Fibroblast of lung (primary cell): Measurements from ENCODE around the gene INPP5A. TPM values are rescaled to one million over a fixed set of nuclear protein-coding genes. Genes with fewer than 3 reads are reported as not detected.

Experiments
- DNase-seq, 2 donors: peaks; one replicate each; pipeline versions ENCODE4 v3.0.0 to v3.0.0-alpha.2; 2010; ENCODE audit warnings: low read depth in 2 of 2
- H2AFZ ChIP-seq: 2 replicates; pipeline ENCODE4 v1.5.1; 2012; ENCODE audit warnings: low read length, control low read depth, inconsistent platforms
- H3K27ac ChIP-seq: 2 replicates; pipeline ENCODE4 v1.5.1; 2011; ENCODE audit warnings: low read length, control low read depth; ENCODE audit not compliant: insufficient read depth
- H3K27me3 ChIP-seq: 2 replicates; pipeline ENCODE4 v1.5.1; 2011; ENCODE audit warnings: mild to moderate bottlenecking, low read length; ENCODE audit not compliant: control insufficient read depth, insufficient read depth
- H3K36me3 ChIP-seq: 2 replicates; pipeline ENCODE4 v1.5.1; 2011; ENCODE audit warnings: low read length; ENCODE audit not compliant: control insufficient read depth, insufficient read depth
- H3K4me1 ChIP-seq: 2 replicates; pipeline ENCODE4 v1.5.1; 2011; ENCODE audit warnings: low read length; ENCODE audit not compliant: control insufficient read depth, insufficient read depth; ENCODE audit errors: extremely low read depth
- H3K4me2 ChIP-seq: 2 replicates; pipeline ENCODE4 v1.5.1; 2011; ENCODE audit warnings: low read length, control low read depth; ENCODE audit not compliant: insufficient read depth; ENCODE audit errors: extremely low read depth
- H3K4me3 ChIP-seq, 4 experiments: fragments of 200-600 bp in 1 of 4; sonication (generic) in 1 of 4; replicated peaks in 1 of 4; 2 replicates each; pipeline ENCODE4 v1.5.1; 2011 to 2016; ENCODE audit warnings: low read length in 4 of 4, low read depth in 3 of 4, mild to moderate bottlenecking in 3 of 4, control low read depth in 2 of 4, inconsistent platforms in 1 of 4, mixed read lengths in 1 of 4; ENCODE audit not compliant: insufficient read depth in 1 of 4; ENCODE audit errors: control extremely low read depth in 1 of 4
- H3K79me2 ChIP-seq: 2 replicates; pipeline ENCODE4 v1.5.1; 2012; ENCODE audit warnings: mild to moderate bottlenecking, low read length, inconsistent platforms; ENCODE audit not compliant: control insufficient read depth, insufficient read depth
- H3K9ac ChIP-seq: 2 replicates; pipeline ENCODE4 v1.5.1; 2011; ENCODE audit warnings: mild to moderate bottlenecking, low read length, control low read depth; ENCODE audit not compliant: insufficient read depth
- H3K9me3 ChIP-seq: 2 replicates; pipeline ENCODE4 v1.5.1; 2012; ENCODE audit warnings: low read depth, low read length; ENCODE audit not compliant: control insufficient read depth, insufficient read depth
- H4K20me1 ChIP-seq: 2 replicates; pipeline ENCODE4 v1.5.1; 2011; ENCODE audit warnings: low read length; ENCODE audit not compliant: control insufficient read depth, insufficient read depth; ENCODE audit errors: extremely low read depth
- CTCF ChIP-seq, 2 donors: IDR thresholded peaks in 1 of 2; conservative IDR thresholded peaks in 1 of 2; 1 replicate in 1 of 2; 2 replicates in 1 of 2; pipeline ENCODE4 v1.5.1; 2011 to 2012; ENCODE audit warnings: low read length in 2 of 2, control low read depth in 1 of 2, inconsistent platforms in 1 of 2, low read depth in 1 of 2, mild to moderate bottlenecking in 1 of 2
- EZH2 ChIP-seq: IDR thresholded peaks from 2 replicates; pipeline ENCODE4 v1.5.1; 2012; ENCODE audit warnings: low read length, control low read depth, mild to moderate bottlenecking; ENCODE audit errors: missing control alignments
- polyA plus RNA-seq, 2 donors: library from polyadenylated mRNA; depleted of rRNA in 1 of 2; stranded (reverse) in 1 of 2; unstranded in 1 of 2; fragments of >200 nt; gene quantifications; 2 replicates each; pipeline ENCODE4 v1.2.1, GENCODE V29; 2011 to 2012; ENCODE audit warnings: missing spikeins in 1 of 2
- total RNA-seq: library from RNA; depleted of rRNA; stranded (reverse); fragments of >200 nt; gene quantifications from 2 replicates; pipeline ENCODE4 v1.2.1, GENCODE V29; 2014

INPP5A gene
- total and polyA plus RNA-seq, 2 donors (not counting 1 experiment from before 2014, with no cell fraction given), result 24.6 to 39.9 TPM

DNA sequence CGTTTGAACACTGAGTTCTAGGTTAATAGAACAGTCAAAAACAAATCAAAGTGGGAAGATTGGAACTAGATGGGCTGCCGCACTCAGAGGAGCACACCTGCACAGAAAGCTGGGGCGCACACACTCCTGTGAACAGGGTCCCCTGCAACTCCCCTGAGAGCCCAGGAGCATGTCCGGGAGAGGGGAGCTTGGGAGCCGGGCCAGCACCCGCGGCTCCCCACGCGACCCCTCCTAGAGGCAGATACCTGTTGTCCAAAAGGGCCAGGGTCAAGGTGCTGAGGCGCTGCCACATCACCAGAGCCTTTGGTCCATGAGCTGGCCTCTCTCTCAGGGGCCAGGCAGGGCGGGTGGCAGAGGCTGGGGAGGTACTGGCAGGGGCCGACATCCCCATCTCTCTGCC, 242.8 kb downstream of the INPP5A start:
- H3K4me1 ChIP-seq, result no peaks in the 10 kb centered on the region
- H3K4me2 ChIP-seq, result no peak overlapping the region
- TF ChIP-seq CTCF (conservative IDR thresholded peaks at IDR 0.05 in 1 of 2, IDR thresholded peaks at IDR 0.05 in 1 of 2; ENCODE audit: low read depth in 1 of 2, low read length in 2 of 2) (no peak), EZH2 (no peak)
- no peak overlapping the region for H2AFZ ChIP-seq
- no peak overlapping the region for H3K27ac ChIP-seq
- no peak overlapping the region for H3K9ac ChIP-seq
- no peaks in the 10 kb centered on the region for H3K36me3 ChIP-seq
- DNase-seq, result no peak
- no peaks in the 10 kb centered on the region for H4K20me1 ChIP-seq
- no peak overlapping the region for H3K4me3 ChIP-seq
- H3K9me3 ChIP-seq, result no peaks in the 10 kb centered on the region
- H3K79me2 ChIP-seq, result no peaks in the 10 kb centered on the region
- peaks cover 10% of the 10 kb centered on the region for H3K27me3 ChIP-seq

DNA sequence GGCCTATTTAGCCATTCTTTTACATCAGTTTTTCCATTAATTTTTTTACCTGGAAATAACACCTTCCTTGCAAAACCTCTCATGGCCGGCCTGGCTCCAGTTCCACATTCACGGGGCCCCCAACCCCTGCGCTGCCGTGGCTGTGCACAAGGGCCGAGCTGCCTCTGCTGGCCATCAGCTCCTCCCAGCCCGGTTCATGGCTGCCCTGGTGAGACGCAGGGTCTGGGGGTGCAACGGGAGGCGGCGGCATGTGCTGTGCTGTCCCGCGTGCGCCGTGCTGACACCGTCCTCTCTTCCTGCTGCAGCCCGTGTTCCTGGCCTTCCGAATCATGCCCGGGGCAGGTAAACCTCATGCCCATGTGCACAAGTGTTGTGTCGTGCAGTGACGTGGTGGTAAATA, 244.0 kb downstream of the INPP5A start:
- H3K4me1 ChIP-seq, result no peaks in the 10 kb centered on the region
- H3K4me3 ChIP-seq, result no peak overlapping the region
- H3K9ac ChIP-seq, result no peak overlapping the region

DNA sequence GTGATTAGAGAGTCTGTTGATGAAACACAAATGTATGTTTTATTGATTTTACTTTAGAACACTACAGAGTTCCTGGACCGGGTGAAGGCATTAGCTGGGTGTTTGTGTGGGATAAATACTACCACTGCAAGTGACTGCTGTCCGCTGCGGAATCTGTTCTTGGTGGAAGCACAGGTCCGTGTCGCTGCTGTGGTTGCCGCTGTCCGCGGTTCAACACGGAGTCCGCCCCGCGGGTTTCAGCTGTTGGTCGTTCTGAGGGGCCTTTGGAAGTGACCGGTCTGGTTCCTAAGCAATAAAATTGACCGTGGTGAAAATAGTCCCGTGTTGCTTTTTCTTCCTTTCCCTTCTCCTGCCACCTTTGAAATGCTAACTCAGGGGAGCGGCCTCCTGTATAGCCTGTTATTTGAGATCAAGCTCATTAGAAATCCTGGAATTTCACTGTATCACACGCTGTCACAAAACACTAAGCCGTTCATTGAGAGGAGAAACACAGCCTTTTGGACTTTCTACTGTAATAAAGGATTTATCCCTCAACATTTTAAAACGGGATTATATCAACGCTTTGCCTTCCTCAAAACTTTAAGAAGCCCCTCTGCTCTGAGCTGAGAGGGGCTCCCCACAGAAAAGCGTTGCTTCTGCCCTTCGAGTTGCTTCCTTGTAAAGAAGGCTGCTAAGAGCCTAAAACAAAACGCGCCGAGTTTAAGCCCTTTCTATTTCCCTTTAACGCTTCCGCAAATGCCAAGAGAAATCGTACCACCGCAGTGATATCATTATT, 245.8 kb downstream of the INPP5A start:
- Histone ChIP-seq H3K79me2 (no peaks in the 10 kb centered on the region), H4K20me1 (no peaks in the 10 kb centered on the region), H2AFZ (no peak overlapping the region), H3K27ac (no peak overlapping the region), H3K4me3 (no peak overlapping the region), H3K27me3 (peaks cover 26% of the 10 kb centered on the region), H3K9me3 (no peaks in the 10 kb centered on the region), H3K4me2 (no peak overlapping the region), H3K36me3 (no peaks in the 10 kb centered on the region), H3K9ac (no peak overlapping the region), H3K4me1 (no peaks in the 10 kb centered on the region)
- DNase-seq, result no peak
- TF ChIP-seq CTCF (conservative IDR thresholded peaks at IDR 0.05 in 1 of 2, IDR thresholded peaks at IDR 0.05 in 1 of 2; ENCODE audit: low read depth in 1 of 2, low read length in 2 of 2), result no peak
- no peak for TF ChIP-seq EZH2

More for the DNA sequence above, 244.0 kb downstream of the INPP5A start:
- Histone ChIP-seq H3K79me2 (no peaks in the 10 kb centered on the region), H3K9me3 (no peaks in the 10 kb centered on the region), H3K4me2 (no peak overlapping the region), H3K27ac (no peak overlapping the region), H4K20me1 (no peaks in the 10 kb centered on the region), H3K27me3 (peaks cover 13% of the 10 kb centered on the region), H2AFZ (no peak overlapping the region), H3K36me3 (no peaks in the 10 kb centered on the region)
- DNase-seq, result no peak
- TF ChIP-seq CTCF (conservative IDR thresholded peaks at IDR 0.05 in 1 of 2, IDR thresholded peaks at IDR 0.05 in 1 of 2; ENCODE audit: low read depth in 1 of 2, low read length in 2 of 2) (no peak), EZH2 (no peak)
